ENCODE data around the gene ZFP1. TPM values are rescaled to one million over a fixed set of nuclear protein-coding genes. Genes with fewer than 3 reads are reported as not detected.

Gene ZFP1
- total RNA-seq, 1 experiment from 2014 or later: 15.3 TPM

- H3K14ac ChIP-seq (ENCODE audit: insufficient read depth, low read length): no peak overlapping the region; the same call in 1 of the 2 replicates
- H2BK12ac ChIP-seq (ENCODE audit: insufficient read length, low read depth, low read length): no peak overlapping the region
- H3K4me1 ChIP-seq (ENCODE audit: insufficient read depth, low read length): no peaks in the 10 kb centered on the region
- no peak overlapping the region for H3K4me3 Mint-ChIP-seq
- H3K18ac ChIP-seq (ENCODE audit: insufficient read length, low read depth, low read length): no peak overlapping the region
- no peak overlapping the region for H2BK5ac ChIP-seq (ENCODE audit: insufficient read length, low read length)
- no peak overlapping the region for H2AFZ ChIP-seq (ENCODE audit: low read length)
- no peaks in the 10 kb centered on the region for H3K79me1 ChIP-seq (ENCODE audit: insufficient read depth, low read depth, low read length, poor library complexity, severe bottlenecking)
- H3K23ac ChIP-seq (ENCODE audit: insufficient read length, low read depth, low read length): no peak overlapping the region
- no peak overlapping the region for H3K56ac ChIP-seq (ENCODE audit: insufficient read length, low read depth, low read length)
- no peak overlapping the region for H3K27ac ChIP-seq (ENCODE audit: insufficient read length, low read depth, low read length)
- no peak overlapping the region for H2BK120ac ChIP-seq (ENCODE audit: low read depth, low read length, poor library complexity, severe bottlenecking)
- H3K23me2 ChIP-seq (ENCODE audit: insufficient read length, low read depth, low read length, poor library complexity, severe bottlenecking): no peaks in the 10 kb centered on the region
- H2BK15ac ChIP-seq (ENCODE audit: low read depth, low read length): no peak overlapping the region
- H3K9me3 ChIP-seq (ENCODE audit: control insufficient read depth, low read depth, low read length): no peaks in the 10 kb centered on the region
- H4K8ac ChIP-seq (replicated peaks; ENCODE audit: insufficient read length, low read depth, low read length): no peak overlapping the region
- no peak overlapping the region for H3K4me2 ChIP-seq (ENCODE audit: insufficient read depth, insufficient read length, low read length)
- H3K4me1 Mint-ChIP-seq: peaks cover 17 to 19% of the 10 kb centered on the region in 2 experiments
- no peak overlapping the region for H3K9ac ChIP-seq (ENCODE audit: extremely low read depth, insufficient read length, low read length)
- no peaks in the 10 kb centered on the region for H3K27me3 ChIP-seq (ENCODE audit: insufficient read depth, low read length)
- no peak overlapping the region for H2BK20ac ChIP-seq (ENCODE audit: low read depth, low read length, poor library complexity, severe bottlenecking)
- H3K79me2 ChIP-seq (ENCODE audit: insufficient read depth, low read length): no peaks in the 10 kb centered on the region
- no peak for TF ChIP-seq CTCF (conservative IDR thresholded peaks at IDR 0.05)
- H4K91ac ChIP-seq (ENCODE audit: insufficient read length, low read depth, low read length): no peak overlapping the region
- H3K27ac Mint-ChIP-seq: peak overlapping the region in 2 of 3 experiments; percentile 4 to 6; a peak in 2 of 7 replicates
- H4K20me1 ChIP-seq (ENCODE audit: control insufficient read depth, insufficient read depth, insufficient read length): no peaks in the 10 kb centered on the region
- no peak overlapping the region for H3K4ac ChIP-seq (ENCODE audit: low read depth, low read length)
- no peak for DNase-seq
- H3T11ph ChIP-seq (ENCODE audit: low read length): no peak overlapping the region
- H3K27me3 Mint-ChIP-seq (ENCODE audit: low read depth): peaks cover 2% of the 10 kb centered on the region; the same call in 1 of the 2 replicates
- H4K5ac ChIP-seq (ENCODE audit: insufficient read length, low read depth, low read length): no peak overlapping the region
- H2AK5ac ChIP-seq (ENCODE audit: insufficient read length, low read length): peak overlapping the region; percentile 76
- peaks cover 18 to 26% of the 10 kb centered on the region in 2 experiments for H3K9me3 Mint-ChIP-seq
- H3K36me3 Mint-ChIP-seq (ENCODE audit: insufficient read depth in 1 of 3, low read depth in 3 of 3): peaks cover 18 to 26% (median 23%) of the 10 kb centered on the region in 3 experiments
- WGBS (ENCODE audit: extremely low coverage, insufficient read length, low lambda C conversion rate): no CpG with 5 or more reads among the region's 7 CpGs
These were observed 17.2 kb upstream of the ZFP1 start for GRCh38 chr16:75131081-75131480.
